HG02571 (cell line): ENCODE results near the gene STK39.
"Not testable (repeated sequence)": the region's sequence is repeated elsewhere in the genome, so short reads cannot be mapped to it uniquely, and the experiment has no call there.

Experiments used
- ATAC-seq: cut with Tn5 transposase; IDR thresholded peaks from one replicate; pipeline ENCODE4 v1.9.1; 2021; ENCODE audit warnings: mild to moderate bottlenecking, moderate library complexity; ENCODE audit not compliant: unreplicated experiment

The STK39 gene

DNA sequence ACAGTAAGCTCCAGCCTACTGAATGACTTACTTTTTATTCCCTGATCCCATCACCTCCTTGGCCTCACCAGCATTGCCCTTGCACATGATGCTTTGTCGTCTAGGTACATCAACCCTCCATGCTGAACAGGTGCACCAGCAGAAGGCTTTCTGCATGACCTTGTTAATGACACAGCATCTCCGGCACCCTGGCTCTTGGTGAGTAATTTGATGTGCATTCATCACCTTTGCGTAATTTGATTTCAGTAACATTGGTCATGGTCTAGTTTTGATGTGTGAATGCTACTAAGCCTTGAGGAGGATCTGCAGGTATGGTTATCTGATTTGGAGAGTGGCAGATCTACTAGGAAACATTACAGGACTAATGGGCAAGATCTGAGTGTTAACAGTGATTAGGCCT, 103.6 kb downstream of the STK39 start:
- ATAC-seq: no peak

DNA sequence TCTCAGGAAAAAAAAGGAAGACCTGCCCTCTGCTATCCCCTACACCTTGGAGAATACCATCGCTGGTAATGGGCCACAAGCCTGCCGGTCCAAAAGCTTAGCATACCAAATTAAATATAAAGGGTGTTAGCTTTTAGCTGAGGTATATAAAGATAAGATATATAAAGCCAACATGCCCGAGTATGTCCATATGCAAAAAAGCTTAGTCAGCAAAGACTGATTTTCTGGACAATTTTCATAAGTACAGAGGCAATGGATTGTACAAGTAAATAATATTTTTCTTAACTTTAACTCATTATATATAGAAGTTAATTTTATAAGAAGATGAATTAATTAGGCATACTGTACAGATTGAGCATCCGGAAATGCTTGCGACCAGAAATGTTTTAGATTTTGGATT, 106.5 kb downstream of the STK39 start:
- ATAC-seq: no peak

DNA sequence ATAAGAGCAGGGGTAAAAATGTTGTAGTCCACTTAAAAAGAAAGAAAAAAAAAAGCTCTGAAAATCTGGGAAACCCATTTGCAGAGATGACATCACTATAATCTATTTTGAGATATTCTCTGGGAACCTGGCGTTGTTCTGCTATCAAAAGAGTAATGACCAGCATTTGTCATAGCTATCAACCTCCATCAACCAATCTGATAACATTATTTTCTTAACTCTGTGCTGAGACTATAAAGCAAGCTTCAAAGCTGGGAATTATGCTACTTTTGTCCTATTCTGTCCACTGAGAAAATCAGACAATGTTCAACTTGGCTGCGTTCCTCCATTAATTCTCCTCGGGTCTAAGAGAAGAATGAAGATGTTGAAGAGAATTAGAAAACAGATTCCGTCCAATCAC, 107.5 kb downstream of the STK39 start:
- no peak for ATAC-seq

DNA sequence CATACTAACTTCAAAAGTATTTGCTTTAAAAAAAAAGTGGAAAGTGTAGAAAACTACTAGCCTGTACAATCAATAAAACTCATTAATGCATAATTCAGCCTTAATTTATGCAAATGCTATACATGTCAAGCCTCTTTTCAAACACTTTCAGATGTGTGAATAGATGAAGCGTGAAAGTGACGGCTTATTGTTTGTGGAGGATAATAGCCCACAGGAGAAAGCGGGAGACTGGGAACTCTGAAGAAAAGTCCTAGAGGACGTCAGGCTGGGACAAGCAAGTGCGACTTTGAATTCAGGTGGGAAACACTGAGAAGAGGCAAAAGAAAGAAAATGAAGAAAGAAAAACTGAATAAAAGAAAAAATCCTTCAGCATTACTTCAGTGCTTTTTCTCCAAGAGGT, 108.5 kb downstream of the STK39 start:
- no peak for ATAC-seq

DNA sequence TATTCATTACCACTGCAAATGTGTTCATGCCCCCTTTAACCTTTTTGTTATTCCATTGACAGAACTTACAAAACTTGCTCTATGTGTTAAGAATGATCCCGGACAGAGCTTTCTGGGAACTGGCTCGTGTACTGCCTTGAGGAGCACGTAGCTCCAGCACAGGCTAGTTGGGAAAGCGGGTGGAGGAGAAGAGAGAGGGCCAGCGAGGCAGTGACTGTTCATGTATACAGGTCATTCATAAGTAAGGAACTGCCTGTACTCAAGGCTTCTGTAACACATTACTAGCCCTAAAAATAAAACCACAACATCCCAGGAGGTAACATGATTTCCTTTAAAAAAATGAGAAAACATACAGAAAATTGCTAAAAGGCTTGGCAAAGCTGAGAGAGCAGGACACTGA, 109.0 kb downstream of the STK39 start:
- ATAC-seq: no peak

DNA sequence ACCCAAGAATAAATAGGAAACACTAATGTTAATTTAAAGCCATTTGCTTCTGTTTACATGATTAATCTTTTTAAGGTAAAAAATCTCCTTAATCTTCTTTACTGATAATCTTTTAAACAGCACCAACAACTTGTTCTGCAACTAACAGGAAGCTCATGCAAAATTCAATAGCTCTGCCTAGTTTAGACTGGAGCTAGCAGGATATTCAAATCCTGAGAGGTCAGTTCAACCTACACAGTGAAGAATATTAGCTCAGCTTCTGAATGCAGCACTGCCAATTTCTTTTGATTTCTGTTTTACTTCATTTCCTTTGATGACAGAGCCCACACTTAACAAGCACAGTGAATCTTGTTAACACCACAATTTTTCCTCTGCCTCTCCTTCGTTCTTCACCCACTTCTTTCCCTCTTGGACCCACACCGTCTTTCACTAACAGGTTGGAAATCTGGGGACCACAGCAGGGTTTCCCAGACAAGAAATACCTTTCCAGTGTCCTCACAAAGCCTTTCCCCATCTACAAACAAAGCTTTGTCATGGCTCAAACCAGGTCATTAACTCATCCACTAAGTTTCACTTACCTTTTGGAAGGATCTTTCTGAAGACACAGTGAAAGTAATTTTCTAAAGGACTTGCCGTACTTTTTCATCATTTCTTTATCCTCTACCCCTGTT, 109.8 kb downstream of the STK39 start:
- no peak for ATAC-seq

DNA sequence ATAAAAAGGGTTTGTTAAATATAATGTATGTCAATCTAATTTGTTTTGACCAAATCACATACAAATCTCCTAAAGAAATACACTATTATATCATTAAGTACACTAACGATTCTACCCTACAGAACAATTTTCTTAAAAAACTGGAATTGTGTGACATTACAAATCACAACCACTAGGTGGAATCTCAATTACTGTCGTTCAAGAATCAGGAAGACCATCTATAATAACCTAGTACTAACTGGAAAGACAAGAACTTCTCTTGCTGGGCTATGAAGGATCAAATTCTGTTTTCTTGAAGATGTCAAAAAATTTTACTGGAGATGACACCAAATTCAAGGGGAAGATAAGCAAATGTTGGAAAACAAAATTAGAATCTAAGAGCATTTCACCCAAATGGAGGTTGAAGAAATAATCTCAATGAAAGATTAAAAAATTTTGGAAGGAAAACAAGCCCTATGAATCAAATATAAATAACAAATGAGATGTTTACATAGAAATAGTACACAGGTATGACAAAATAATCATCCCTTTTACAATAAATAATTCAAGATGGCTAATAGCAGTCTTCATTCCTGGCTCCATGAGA, 110.9 kb downstream of the STK39 start:
- ATAC-seq: no peak

DNA sequence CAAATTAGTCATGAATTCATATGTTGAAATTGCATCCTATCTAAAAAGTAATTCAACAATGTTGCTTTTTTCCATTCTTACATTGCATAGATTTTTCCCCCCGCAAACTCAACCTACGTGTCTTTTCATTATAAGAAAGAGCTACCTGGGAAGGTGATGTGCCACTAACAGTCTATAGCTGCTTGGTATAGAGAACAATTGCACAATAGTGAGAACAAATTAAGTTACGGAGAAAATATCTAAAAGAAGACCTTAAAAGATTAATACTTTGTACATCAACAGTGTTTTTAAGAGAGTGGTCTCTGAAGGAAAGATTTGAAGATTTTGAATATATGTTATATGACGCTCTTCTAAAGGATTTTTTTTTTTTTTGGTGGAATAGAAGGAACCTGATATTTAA, 111.8 kb downstream of the STK39 start:
- ATAC-seq: no peak

DNA sequence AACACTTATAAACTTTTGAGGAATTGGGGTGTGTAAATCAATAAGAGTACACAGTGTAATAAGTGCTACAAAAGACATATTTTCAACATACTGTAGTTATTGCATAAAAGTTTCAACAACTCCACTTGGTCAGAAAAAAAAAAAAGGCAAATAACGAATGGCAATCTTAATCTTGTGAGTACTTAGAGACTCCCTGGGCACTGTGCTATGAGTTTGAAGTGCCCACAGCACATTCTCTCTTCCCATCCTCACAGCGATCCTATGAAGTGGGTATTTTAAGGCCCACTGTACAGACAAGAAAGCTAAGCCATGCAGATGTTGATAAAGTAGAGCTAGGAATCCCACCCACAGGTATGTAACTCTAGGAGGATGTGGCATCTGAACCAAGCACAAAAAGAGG, 112.3 kb downstream of the STK39 start:
- no peak for ATAC-seq

DNA sequence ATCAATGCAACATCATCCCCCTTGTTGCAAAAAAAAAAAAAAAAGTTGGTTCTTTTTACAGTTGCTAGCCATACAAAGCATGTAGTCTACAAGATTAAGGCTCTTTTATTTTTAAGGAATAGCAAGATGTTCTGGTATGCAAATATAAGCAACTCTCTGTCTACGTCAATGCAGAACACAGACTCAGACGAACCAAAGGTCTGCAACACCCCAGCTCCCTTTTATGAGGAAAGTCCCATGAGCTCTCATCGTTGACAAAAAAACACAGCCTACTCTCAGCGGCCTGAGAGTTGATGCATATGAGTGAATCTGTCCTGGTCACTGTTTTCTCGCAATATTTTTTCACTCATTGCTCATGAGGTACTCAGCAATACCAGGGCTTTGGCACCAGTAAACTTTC, 112.9 kb downstream of the STK39 start:
- ATAC-seq: no peak

DNA sequence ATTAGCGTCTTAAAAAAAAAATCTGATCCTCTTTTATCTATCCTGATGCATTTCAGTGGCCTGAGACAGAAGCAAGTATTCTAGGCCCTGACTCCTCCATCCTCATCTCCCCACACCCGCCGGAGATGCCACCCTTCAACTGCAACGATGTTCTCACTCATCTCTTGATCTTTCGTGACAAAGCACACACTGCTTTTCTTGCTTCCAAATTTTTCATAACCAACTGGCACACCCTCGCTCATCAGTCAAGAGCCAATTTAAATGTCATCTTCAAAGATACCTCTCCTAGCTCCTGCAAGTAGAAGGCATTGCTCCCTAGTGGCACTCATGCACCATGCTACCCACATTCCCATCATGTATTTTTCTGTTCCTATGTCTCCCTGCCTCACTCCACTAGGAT, 115.0 kb downstream of the STK39 start:
- ATAC-seq: no peak

DNA sequence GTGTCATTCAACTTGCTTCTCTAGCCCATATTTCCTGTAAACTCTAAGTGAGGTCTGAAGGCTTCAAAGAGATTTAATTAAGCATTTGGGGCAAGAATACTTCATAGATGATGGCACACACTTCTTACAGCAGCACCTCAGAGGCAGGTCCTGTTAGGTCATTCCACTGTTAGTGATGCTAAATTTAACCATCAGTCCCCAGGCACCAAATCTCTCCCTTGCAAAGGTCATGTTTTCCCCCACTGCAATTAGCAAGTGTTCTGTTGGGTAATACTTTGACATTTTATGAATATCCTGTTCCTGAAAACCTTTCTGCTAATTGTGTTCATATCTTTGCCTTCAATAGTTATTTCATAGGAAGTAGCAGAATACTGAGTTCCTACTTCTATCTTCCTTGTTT, 117.0 kb downstream of the STK39 start:
- no peak for ATAC-seq

DNA sequence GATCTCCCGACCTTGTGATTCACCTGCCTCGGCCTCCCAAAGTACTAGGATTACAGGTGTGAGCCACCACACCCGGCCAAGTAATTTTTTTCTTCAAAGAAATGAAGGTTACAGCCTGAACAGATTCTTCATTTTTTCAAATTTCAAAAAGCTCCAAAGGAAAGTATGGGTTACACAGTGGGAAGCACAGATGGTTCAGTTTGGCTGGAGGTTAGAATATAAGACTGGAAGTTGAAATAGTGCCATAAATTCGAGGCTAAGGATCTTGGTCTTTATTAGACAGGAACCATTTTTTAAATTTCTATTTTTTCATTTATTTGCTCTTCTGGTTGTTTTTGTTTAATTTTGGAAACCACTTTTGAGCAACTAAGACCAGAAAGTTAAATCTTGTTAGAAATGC, 120.0 kb downstream of the STK39 start:
- ATAC-seq: no peak

DNA sequence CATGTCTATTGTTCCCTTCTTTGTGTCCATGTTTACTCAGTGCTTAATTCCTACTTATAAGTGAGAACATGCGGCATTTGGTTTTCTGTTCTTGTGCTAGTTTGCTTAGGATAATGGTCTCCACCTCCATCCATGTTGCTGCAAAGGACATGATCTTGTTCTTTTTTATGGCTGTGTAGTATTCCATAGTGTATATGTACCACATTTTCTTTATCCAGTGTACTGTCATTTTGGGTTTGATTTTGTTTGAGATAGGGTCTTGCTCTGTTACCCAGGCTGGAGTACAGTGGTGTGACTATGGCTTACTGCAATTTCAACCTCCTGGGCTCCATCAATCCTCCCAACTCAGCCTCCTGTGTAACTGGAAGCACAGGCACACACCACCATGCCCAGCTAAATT, 125.2 kb downstream of the STK39 start:
- ATAC-seq: not testable (repeated sequence)

DNA sequence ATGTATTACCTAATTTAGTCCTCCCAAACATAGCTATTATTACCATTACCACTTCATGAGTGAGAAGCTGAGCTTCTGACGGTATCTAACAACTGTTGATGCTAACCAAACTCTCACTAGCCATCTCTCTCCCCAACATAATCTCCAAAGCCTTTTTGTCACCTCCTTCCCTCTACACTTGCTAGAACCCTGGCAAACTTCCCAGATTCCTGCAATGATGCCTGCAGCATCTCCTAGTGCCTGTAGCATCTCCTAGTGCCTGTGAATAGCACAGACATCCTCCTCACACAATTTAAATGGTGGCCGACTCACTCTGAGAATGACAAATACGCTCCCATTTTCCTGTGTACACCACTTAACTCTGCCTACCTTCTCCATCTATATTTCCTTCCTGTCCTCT, 126.7 kb downstream of the STK39 start:
- no peak for ATAC-seq

DNA sequence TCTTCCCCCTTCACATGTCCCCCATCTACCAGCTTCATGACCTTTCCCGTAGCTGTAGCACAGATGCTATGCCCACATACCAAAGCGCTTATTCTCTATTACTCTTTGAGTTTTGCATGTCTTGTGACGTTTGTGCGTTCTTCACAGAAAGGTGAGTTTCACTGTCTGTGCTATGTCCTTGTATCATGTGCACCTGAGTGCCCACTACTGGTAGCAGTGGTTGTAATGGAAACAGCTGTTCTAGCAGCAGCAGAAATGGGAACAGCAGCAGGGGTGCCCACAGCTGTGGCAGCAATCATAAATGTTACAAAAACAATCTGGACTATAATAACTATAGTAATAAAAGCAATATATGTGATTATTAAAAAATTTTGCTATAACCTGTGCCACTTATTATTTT, 127.1 kb downstream of the STK39 start:
- ATAC-seq: no peak

DNA sequence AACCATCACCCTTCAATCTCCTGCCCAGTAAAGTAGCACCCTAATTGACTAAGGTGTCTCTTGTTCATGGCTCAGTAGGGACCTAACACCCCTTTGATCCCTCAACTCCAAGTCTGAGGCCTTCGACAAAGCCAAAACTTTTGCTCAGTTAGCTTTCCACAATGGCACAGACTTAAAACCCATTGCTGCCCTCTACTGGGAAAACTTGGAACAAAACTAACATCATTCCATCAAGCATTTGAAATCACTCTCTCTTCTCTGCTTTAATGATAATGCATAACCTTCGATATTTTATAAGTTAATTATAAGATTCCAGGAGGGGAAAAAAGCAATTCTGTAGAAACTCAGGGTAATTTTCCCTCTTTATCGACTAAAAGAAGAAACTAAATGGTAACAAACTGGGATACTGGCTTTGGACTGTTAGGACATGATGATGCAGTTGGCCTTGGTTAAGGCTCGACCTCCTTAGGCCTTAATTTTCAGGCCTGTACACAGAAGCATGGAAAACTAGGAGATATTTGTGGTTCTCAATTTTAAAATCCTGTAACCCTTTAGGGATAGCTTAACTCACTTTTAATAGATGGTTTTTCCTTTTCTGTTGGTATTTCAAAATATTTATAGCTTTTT, 127.8 kb downstream of the STK39 start:
- ATAC-seq: no peak

DNA sequence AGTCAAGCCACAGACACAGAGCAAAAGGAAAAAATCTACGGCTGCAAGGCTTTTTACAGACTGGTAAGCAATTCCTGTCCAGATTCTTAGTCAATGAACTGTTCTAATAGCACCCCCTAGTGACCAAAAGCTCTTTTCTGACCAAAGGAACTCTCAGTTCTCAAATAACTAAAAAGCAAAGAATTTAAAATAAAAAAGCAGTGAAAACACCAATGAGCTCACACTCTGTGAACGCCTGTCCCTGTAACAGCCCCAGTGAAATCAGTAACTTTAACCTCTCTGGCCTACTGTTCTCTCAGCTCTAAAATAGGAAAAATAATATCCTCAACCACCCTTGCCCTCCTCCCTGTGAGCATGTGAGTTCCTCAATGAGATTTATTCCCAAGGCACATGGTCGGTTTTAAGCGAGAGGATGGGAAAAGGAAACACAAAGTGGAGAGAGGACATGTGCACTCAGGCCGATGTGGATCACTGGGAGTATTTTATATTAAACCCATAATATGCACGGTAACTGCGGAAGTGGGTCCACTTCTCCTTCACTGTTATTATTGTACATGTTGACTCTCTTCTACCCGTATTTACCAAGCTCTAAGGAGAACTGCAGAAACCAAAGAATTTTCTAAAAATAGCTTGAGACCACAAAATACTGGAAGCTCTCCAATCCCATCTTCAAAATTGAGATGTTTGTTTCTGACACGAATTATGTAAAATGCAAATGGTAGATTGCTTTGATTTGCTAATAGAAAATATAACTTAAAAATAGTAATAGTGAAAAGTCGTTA, 128.5 kb downstream of the STK39 start:
- ATAC-seq: peak; percentile 69

DNA sequence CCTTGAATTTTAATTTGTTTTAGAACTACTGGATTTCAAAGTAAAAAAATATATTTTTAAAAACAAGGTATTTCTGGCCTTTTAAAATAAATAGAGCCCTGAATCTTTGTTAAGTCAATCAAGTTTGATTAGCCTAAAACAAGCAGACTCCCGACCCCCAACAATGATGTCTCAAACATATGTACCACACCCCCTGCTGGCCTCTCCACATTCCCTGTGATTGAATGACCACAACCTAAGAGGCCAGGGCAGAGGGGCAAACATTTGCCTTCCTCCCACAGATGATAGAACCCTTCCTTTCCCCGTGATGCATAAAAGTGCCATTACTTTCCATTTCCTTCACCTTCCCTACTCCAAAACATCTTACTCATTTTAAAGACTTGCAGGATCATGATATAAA, 130.9 kb downstream of the STK39 start:
- no peak for ATAC-seq

DNA sequence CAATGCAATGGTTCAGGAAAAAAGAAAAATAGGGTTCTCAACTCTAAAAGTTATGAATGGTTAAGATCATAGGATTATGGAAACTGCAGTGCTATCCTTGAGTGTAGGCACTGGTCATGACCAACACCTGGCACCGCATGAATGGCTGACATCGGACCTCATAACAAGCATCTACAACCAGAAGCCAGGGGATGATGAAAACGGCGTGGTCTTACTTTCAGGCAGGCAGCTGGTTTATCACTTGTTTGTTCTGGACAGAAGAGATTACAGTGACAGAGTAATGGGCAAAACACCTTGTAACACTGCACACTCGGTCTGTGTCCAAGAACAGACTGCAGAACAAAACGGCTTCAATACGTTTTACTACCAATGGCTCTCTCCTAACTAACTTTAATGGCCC, 132.8 kb downstream of the STK39 start:
- ATAC-seq: no peak

DNA sequence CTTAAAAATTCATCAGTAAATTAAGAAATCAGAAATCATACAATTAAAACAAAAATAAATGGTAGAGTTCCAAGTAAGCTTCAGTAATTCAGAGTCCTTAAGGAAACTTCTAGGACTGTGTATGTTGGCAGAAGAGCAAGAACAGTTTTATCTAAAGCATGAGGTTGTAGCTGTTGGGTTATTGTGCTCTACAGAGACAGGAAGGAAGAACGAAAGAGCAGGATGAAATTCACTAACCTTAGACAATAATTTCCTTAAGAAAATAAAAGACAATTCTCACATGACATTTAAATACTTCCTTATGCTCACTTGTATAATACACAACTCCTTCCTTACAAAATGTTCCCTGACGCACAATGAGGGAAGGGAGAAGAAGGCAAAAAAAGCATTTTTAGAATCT, 133.4 kb downstream of the STK39 start:
- no peak for ATAC-seq

DNA sequence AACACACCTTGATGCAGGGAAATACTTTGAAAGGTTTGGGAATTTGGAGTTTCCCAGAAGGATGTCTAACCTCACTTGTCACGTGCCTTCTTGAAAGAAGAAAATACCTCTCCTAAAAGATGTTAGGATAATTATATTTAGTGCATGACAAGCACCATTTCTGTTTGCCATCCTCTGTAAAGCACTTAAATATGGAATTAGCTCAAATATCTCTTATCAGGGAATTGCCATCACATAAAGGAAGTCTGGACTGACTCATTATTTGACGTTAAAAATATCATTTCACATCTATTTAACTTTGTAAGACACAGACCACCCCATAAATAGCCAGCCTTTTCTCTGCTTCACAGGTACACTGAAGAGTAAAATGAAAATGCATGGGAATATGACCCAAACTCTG, 140.1 kb downstream of the STK39 start:
- no peak for ATAC-seq
